GM21619 (cell line): Measurements from ENCODE around the gene KIDINS220.

Source experiments
- ATAC-seq: cut with Tn5 transposase; IDR thresholded peaks from one replicate; pipeline ENCODE4 v1.9.1; 2021; ENCODE audit not compliant: unreplicated experiment

KIDINS220 gene

GRCh38 chr2:8699839-8700238 lies 137.6 kb downstream of the KIDINS220 start:
- no peak for ATAC-seq

- ATAC-seq, result no peak
Observed at GRCh38 chr2:8697190-8697589, 140.2 kb downstream of the KIDINS220 start.

GRCh38 chr2:8694737-8695136 lies 142.7 kb downstream of the KIDINS220 start:
- no peak for ATAC-seq

GRCh38 chr2:8693157-8693821 lies 144.1 kb downstream of the KIDINS220 start:
- no peak for ATAC-seq

- ATAC-seq, result no peak
Observed at GRCh38 chr2:8692783-8693156, 144.6 kb downstream of the KIDINS220 start.

- no peak for ATAC-seq
Observed at GRCh38 chr2:8691859-8692437, 145.5 kb downstream of the KIDINS220 start.

- peak; percentile 24 for ATAC-seq
Observed at GRCh38 chr2:8685697-8686358, 151.6 kb downstream of the KIDINS220 start.

- peak; percentile 4 for ATAC-seq
Observed at GRCh38 chr2:8684878-8685696, 152.3 kb downstream of the KIDINS220 start.

- ATAC-seq, result no peak
Observed at GRCh38 chr2:8684540-8684877, 152.9 kb downstream of the KIDINS220 start.

- ATAC-seq, result no peak
Observed at GRCh38 chr2:8682719-8683667, 154.4 kb downstream of the KIDINS220 start.

- peak; percentile 51 for ATAC-seq
Observed at GRCh38 chr2:8681786-8682692, 155.4 kb downstream of the KIDINS220 start, which contains the start of gene ID2. ID2 (plus strand) TSS chr2:8682056; CDS start chr2:8682166, 110 bp downstream.

- no peak for ATAC-seq
Observed at GRCh38 chr2:8680822-8681760, 156.3 kb downstream of the KIDINS220 start.

- no peak for ATAC-seq
Observed at GRCh38 chr2:8679827-8680731, 157.3 kb downstream of the KIDINS220 start.

- ATAC-seq, result no peak
Observed at GRCh38 chr2:8679567-8679826, 157.9 kb downstream of the KIDINS220 start.
